Stimulated activated CD4-positive, alpha-beta T cell treated with anti-CD3 and anti-CD28 coated beads, Interleukin-1b, Interleukin-23, amount 100 ng/mL, for 1 hour (primary cell): ENCODE data around the gene SLC39A7.
A peak's percentile ranks its signal among the peaks of the same experiment; 100 is the strongest.

Source experiments
- DNase-seq, 2 donors: peaks; one replicate each; pipeline ENCODE4 v3.0.0-alpha.2; 2020; ENCODE audit warnings: low read depth in 2 of 2

SLC39A7 gene, protein sequence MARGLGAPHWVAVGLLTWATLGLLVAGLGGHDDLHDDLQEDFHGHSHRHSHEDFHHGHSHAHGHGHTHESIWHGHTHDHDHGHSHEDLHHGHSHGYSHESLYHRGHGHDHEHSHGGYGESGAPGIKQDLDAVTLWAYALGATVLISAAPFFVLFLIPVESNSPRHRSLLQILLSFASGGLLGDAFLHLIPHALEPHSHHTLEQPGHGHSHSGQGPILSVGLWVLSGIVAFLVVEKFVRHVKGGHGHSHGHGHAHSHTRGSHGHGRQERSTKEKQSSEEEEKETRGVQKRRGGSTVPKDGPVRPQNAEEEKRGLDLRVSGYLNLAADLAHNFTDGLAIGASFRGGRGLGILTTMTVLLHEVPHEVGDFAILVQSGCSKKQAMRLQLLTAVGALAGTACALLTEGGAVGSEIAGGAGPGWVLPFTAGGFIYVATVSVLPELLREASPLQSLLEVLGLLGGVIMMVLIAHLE

DNA sequence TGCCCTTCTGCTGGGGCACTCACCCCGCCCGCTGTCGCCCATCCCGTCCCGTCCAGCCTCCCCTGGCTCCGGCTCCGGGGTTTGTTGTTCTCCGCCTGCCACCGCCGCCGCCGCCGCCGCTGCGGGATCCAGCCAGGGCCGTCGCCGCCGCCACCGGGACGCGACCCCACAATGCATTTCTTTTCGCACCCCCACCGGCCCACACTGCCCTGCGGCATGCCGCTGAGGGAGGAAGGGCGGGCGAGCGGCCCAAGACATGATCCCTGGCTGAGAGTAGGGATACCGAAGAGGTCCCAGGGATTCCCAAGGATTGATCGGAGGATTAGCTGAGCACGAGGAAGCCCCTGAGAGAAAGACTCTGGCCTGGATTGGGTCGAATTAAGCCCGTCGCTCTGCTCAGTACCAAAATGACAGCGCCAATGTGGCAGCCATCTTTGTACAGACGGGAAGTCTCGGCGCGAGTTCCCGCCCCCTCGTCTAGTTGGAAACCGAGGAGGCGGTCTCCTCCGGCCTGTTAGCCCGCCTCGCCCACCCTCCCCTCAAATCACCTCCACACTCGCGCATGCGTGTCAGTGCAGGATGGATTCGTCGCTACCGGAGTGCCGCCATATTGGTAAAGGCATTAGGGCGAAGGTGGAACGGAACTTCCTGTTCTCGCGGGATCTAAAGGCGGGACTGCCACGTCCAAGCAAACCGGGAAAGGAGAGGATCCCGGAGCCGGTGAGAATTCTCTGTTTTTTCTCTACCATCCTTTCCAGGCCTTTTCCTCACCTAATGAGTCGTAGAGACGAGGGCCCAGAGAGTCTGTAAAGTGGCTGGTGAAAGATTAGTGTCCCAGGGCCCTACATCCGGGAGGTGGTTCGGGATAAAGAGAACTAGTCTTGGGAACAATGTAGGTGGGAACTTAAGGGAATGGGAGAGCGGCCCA lies at the start of gene SLC39A7, which contains the start of gene RXRB:
SLC39A7 (plus strand) TSS at position 649 of the 928 bp plus-strand sequence. CDS start 379 bp downstream, outside the sequence.
RXRB (minus strand) TSS at position 447 of the 928 bp plus-strand sequence; CDS start at position 258, 189 bp downstream.
- peak; percentile 95 to 99 for DNase-seq

DNA sequence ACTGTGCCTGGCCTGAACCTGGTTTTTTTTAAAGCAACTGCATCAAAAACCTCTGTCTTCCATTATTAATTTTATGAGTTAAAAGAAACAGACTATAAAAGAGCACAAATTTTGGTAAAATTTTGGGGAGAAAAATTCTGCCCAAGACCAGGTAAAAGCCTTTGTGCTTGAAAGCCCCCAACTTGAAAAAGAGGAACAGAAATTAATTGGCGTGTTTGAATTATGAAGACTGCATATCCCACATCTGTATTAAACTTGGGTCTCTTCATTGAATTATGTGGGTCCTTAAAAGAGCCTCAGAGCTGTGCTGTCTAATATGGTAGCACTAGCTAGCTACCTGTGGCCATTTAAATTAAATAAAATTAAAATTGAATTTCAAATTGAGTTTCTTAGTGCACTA lies 49.6 kb upstream of the SLC39A7 start:
- DNase-seq: no peak

DNA sequence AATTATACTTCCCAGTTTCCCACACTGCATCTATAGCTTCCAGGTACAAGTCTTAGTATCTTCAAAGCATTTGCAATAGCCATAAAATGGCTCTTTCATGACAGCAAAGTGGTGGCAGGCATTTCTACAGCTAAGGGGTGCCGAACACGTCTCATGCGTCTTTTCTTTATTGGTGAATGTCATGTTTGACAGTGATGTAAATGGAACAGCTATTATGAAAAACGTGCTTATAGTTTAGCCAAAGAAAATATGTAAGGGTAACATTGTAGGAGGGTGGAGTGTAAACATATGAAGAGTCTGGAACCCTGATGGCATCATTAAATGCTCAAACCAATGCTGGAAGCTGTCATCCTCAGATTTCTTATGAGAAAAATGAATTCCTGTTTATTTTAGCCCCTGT lies 46.3 kb upstream of the SLC39A7 start:
- DNase-seq: no peak

DNA sequence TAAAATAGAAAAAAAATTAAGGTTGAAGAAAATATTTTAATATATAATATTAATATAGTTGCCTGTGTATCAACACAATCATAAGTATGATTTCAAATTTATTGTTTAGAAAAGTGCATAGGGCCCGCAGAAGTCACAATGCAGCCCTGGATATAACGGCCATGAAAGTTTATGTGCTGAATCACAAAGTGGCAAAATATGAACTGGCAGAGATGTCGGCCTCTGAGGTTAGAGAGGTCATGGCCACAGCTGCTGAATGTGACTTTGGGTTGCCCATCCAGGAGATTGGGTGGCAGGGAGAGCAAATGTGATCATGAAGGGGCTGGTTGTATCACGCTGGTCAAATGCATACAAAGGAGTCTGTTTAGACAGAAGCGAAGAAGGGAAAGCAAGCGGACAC lies 44.1 kb upstream of the SLC39A7 start:
- DNase-seq: no peak

DNA sequence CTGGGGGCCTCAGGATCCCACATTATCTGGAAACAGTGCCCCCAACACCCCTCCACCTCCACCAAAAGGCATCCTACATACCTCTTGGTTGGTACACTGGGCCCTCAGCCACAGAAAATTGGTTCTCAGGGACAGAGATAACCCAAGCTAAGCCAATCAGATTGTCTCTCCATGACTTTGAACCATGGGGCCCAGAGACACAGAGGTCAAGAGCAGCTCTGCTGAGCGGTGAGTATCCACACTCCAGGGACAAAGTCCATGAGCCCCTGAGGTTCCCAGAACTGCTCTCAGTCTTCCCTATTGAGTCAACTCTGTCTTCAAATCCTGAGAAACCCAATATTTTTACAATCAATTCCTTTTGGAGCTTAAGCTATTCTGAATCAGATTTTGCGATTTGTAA lies 43.7 kb upstream of the SLC39A7 start:
- DNase-seq: no peak

DNA sequence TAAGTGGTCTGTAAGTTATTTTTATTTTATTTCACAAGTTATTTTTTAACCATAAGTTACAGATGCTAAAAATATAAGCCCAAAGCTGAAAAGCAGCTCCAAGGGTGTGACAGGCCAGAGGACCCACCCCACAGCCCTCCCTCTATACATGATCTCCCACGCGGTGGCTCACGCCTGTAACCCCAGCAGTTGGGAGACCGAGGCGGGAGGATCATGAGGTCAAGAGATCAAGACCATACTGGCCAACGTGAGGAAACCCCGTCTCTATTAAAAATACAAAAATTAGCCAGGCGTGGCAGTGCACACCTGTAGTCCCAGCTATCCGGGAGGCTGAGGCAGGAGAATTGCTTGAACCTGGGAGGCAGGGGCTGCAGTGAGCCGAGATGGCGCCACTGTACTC lies 40.6 kb upstream of the SLC39A7 start:
- DNase-seq: no peak

DNA sequence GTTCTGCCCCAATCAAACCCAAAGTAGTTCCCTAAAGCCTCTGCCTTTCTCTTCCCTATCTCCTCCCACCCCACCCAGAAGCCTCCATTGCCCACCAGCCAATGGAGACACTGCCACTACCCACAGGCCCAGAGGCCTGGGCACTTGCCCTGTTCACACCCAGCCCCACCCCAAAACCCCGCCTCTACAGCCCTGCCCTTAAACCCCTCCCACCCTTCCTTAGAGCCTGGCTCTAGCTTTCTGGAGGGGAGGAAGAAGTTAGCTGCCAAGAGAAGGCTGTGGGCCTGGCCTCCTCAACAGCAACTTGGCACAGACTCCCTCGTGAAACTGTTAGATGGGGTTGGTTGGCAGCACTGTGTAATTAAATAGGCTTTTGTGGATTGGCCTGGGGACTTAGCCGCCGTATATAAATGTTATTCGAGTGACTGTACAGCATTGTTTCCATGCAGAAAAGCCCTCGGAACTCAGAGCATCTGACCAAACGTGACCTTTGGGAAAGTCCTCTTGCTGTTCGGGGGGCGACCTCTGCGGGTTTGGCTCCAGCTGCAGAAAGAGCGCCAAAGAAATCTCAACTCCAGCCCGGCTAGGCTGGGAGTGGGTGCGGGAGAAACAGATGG lies 39.8 kb upstream of the SLC39A7 start:
- DNase-seq: no peak

DNA sequence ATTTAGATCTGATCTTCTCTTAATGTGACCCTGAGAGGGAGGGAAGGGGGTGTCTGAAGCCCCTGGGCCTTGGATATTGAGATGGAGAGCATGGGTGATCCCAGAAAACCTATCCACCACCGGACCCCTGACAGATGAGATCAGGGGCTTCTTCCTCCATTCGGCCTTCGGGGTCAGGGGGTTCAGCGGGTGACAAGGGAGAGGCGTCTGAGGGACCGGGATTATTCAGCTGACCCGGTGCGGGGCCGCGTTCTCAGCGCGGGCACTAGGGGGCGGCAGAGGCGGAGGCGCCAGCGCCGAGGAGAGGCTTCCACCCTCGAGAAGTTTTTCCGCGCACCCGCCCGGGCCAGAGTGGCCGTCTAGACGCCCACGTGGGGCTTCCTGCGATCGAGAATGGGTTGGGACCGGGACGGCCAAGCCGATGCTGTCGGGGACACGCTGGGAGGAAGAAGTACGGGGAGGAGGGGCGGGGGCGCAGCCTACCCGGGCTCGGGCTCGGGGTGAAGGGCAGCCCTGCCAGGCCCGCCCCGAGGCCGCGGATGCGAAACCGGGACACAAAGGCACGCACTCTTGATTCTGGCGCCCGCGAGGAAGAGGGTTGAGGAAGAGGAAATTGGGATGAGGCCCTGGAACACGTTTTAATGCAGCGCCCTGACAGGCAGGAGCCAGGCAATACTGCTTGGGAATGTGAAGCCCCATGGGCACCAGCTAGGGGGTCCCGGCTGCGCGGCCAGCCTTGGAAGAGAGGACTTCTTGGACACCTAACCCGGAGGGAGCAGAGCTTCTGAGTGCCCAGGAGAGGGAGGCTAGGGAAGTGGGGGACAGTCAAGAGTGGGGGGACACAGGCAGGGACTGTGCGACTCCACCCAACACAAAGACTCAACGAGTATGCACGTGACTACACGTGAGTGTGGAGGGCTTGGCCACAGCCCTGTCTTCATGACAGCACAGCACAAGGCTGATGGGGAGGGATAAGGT lies 39.0 kb upstream of the SLC39A7 start:
- DNase-seq: peak; percentile 64 to 75

DNA sequence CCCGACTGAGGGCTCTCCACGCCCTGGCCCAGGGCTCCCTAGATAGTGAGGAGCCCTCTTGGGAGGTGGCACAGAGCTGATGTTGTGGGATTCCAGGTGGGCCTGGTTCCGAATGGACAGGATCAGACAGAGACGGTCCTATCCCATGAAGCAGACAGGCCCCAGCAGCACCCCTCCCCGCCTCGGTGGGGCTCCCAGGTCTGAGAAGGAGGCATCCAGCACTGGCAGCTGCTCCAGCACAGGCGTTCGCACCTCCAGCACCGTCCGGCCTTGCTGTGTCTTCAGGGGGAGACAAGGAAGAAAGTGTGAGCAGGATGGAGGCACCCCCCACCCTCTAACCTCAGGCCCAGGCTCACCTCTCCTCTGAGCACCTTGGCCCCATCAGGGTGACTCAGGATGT lies 37.1 kb upstream of the SLC39A7 start:
- no peak for DNase-seq

DNA sequence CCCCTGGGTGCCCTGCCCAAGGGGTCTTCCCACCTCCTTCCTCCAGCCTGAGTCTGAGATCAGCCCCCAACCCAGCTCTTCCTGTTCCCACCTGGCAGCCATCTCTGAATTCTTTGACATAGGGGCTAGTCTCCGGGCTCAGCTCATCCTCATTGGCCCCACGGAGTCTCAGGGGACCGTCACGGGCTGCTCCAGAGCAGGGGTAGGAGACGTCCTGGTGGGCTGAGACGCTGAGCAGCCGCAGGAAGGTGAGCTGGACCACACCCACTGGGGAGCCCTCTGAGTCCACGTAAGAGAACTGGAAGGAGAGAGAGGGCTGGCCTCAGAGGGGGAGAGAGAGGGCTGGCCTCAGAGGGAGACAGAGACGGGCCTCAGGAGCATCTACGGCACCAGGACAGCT lies 36.5 kb upstream of the SLC39A7 start:
- no peak for DNase-seq

DNA sequence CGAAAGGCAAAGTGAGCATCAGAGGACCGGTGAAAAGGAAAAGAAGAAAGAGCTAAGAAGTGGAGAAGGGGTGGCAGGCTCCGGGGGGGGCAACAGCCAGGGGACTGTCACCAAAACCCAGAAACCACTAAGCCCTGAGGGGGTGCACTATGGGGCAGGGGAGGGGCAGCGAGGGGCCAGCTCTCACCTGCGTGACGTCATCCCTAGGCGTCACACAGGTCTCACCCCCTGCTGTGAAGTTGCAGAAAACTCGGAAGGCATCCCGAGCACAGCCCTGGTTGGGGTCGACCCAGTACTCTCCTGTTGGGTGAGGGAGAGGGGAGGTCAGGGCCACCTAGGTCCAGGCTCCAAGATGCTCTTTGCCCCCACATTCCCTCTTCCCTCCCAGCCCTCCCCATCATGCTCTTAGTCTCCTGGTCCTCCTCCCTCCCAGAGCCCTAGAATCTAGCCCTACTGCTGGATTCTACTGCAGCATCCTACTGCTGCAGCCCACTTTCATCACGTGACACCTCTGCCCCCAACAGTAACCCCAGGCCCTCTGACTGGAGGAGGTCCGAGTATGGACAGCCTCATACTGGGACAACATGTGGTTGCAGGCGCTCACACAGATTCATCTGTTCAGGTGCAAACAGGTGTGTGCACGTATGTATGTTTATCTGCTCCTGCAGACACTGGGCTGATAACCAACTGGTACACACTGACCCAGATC lies 35.8 kb upstream of the SLC39A7 start:
- no peak for DNase-seq

DNA sequence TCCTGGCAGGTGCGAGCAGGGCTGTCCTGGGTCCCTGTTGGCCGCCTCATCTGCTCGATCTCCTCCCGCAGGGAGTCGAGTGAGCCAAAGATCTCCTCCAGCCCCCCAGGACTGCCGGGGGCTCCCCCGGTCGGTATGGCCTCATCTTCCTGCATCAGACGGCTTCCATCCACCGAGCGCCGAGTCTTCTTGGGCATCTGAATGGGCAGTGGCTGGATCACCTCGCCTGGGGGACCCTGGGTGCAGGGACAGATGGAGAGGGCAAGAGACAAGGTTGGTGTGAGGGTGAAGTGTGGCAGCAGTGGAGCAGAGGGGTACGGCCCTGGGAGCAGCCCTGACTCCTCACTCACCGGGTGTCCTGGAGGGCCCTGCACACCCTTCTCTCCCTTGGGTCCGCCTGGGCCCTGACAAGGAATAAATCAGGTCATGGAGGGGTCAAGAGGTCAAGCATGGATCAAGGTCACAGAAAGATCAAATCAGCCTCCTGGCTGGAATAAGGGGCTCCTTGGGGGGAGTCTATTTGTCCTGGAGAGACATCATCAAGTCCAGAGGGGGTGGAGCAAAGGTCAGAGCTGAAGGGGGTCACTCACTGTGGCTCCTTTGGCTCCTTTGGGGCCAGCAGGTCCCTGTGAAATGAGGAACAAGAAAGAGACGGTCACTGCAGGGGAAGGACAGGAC lies 34.9 kb upstream of the SLC39A7 start:
- no peak for DNase-seq

DNA sequence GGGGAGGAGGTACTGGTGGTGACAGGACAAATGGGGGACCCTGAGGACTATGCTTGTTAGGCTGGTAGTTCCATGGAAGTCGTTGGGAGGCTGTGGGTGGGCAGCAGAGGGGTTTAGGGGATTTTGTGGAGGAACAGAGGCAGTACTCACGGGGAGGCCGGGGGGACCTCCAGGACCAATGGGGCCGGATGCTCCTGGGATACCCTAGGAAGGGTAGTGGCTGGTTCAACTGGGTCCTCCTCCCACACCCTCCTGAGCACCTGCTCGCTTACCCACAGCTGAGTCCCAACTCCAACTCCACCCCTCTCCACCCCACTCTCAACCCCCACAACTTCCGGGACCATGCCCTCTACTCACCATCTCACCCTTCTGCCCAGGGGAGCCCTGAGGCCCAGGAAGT lies 34.3 kb upstream of the SLC39A7 start:
- DNase-seq: no peak

DNA sequence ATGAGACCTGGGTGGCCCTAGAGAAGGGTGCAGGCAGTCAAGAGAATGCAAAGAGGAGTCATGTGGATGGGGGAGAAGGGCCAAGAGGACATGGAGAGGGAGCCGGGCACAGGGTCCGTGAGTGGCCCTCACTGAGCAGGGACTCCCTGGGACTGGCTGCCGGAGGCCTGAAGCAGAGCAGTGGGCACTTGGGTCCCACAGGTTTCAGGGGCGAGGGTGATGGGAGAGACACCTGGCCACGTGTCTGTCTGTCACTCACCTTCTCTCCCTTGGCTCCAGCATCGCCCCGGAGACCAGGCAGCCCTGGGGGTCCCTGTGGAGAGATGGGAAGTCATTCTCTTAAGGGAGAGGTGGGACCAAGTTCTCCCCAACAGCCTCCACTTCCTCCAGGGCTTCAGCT lies 33.9 kb upstream of the SLC39A7 start:
- DNase-seq: no peak

DNA sequence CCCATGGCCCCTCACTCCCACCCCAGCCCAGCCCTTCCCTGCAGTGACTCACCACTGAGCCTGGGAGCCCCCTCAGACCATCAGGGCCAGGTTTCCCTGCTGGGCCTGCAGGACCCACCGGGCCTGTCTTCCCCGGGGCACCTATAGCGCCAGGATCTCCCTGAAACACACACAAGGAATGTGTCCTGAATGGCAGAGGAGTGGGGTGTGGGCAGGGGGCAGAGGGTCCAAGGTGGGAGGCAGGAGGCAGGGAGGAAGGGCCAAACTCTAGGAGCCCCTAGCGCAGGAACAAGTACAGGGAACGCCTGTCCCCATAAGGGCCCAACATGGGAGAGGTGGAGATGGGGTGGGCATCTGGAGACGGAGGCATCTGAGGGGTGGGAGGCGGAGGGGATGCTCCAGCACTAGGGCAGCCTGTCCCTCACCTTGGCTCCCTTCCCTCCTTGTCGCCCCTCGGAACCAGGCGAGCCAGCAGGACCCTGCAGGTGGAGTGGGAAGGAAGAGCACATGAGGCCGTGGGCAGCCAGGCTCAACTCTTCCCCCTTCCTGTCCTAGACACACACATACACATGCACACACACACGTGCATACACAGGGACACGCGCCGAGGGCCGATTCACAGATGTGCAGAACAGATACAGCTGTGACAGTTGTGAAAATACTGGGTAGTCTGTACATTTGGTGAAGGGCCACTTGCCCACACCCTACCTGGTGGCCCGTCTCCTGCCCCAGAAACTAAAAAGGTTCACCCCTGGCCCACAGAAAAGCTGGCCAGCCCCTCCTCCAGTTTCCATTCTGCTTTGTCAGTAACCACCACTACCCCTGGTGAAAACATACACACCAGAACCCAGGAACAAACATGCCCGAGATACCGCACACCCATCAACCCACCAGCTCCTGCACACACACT lies 33.0 kb upstream of the SLC39A7 start:
- DNase-seq: no peak

DNA sequence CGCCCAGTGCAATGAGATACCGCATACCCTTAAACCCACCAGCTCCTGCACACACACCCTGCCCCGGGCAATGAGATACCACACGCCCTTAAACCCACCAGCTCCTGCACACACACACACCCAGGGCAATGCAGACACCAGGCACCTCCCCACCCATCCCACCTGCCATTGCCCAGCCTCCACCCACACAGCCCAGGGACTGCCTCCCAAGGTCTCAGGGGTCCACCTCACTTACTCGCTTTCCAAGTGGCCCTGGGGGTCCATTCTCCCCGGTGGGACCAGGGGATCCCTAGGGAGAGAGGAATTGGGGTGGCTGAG lies 32.4 kb upstream of the SLC39A7 start:
- DNase-seq: no peak

DNA sequence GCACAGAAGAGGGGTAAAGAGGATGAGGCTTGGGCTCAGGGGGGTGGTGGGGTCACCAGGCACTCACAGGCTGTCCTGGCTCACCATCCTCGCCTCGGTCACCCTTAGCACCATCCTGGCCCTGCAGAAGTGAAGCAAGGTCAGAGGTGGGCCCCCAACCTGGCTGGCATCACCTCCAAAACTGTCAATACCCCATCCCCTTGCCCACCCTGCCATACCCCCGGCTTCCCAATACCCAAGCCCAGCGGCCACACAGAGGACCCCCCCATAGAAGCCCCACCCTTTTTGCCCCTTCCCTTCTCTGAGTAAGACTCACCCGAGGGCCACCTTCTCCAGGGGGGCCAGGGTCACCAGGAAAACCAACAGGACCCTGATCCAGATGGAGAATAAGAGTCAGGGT lies 32.0 kb upstream of the SLC39A7 start:
- DNase-seq: no peak

DNA sequence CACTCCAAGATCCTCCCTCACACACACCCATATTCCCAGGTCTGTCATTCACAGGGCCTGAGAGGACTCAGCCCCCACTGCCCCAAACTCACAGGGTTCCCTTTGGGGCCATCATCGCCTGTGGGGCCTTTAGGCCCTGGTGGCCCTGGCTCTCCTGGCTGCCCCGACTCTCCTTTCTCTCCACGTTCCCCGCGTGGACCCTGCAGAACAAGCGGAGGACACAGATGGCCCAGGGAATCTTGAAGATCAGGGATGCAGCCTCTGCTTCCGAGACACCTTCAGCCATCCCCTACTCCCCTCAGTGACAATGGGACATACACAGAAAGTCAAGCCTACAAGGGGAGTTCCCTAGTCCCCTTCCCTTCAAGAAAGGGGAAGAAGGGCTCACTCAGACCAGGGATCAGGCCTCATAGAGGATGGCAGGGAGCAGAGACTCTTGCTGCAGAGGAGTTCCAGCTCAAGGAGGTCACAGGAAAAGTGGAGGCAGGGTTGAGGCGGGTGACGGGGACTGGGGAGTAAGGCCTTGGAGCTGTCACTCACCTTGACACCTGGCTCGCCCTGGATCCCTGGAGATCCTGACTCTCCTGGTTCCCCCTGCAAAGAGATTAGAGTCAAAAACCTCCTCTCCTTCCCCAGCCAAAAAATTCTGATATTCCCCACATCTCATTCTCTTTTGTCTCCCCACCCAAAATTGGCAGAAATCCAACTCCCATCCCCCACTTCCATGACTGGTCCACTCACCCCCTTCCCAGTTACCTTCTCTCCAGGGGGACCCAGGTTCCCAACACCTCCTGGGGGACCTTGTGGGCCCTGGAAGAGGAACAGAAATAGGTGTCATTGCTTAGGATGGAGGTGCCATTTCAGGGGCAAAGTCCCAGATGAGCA lies 31.1 kb upstream of the SLC39A7 start:
- no peak for DNase-seq
